ENCODE results near the gene MYADM. TPM values are rescaled to one million over a fixed set of nuclear protein-coding genes. Genes with fewer than 3 reads are reported as not detected.

The MYADM gene
- polyA plus RNA-seq, 1 of the 3 experiments (the other 2 are of a cell fraction), result 38.7 TPM

- no peak for TF ChIP-seq TAF1 (IDR thresholded peaks at IDR 0.05; ENCODE audit: borderline replicate concordance, low read depth, low read length)
- no peak for TF ChIP-seq CTCF (IDR thresholded peaks at IDR 0.05)
- no peak for TF ChIP-seq JUND (IDR thresholded peaks at IDR 0.05)
- no peak for TF ChIP-seq REST (IDR thresholded peaks at IDR 0.05; ENCODE audit: low read depth, low read length)
- TF ChIP-seq RCOR1 (IDR thresholded peaks at IDR 0.05; ENCODE audit: low read length), result no peak
- no peak for TF ChIP-seq RFX5 (IDR thresholded peaks at IDR 0.05; ENCODE audit: low read length)
- TF ChIP-seq USF2 (IDR thresholded peaks at IDR 0.05; ENCODE audit: borderline replicate concordance, low read depth, low read length), result no peak
- TF ChIP-seq PBX3 (IDR thresholded peaks at IDR 0.05), result no peak
- TF ChIP-seq TEAD4 (IDR thresholded peaks at IDR 0.05; ENCODE audit: borderline replicate concordance, insufficient read depth), result no peak
- no peak for TF ChIP-seq IRF3 (IDR thresholded peaks at IDR 0.05; ENCODE audit: low read depth, low read length)
- TF ChIP-seq RXRA (IDR thresholded peaks at IDR 0.05; ENCODE audit: borderline replicate concordance, low read depth), result no peak
- TF ChIP-seq NFIC (IDR thresholded peaks at IDR 0.05; ENCODE audit: borderline replicate concordance), result no peak
- no peak for TF ChIP-seq SIN3A (IDR thresholded peaks at IDR 0.05; ENCODE audit: borderline replicate concordance, low read depth, low read length)
- TF ChIP-seq SMC3 (IDR thresholded peaks at IDR 0.05; ENCODE audit: low read depth, low read length), result no peak
- no peak for TF ChIP-seq YY1 (IDR thresholded peaks at IDR 0.05; ENCODE audit: low read depth)
- no peak for TF ChIP-seq GABPA (IDR thresholded peaks at IDR 0.05; ENCODE audit: low read depth)
- no peak for TF ChIP-seq GATA2 (CRISPR knock-in tag; IDR thresholded peaks at IDR 0.05)
- WGBS (ENCODE audit: low lambda C conversion rate), result 34% methylated on average over 13 of the region's 13 CpGs
Measured at GRCh38 chr19:53818756-53819155, 48.9 kb upstream of the MYADM start.

More at GRCh38 chr19:53818756-53819155, 48.9 kb upstream of the MYADM start:
- Histone ChIP-seq H3K4me1 (ENCODE audit: control insufficient read depth in 1 of 2, insufficient read depth in 2 of 2, low read depth in 1 of 2, low read length in 1 of 2) (no peaks in the 10 kb centered on the region), H3K9me3 (no peaks in the 10 kb centered on the region), H4K20me1 (ENCODE audit: insufficient read depth) (no peaks in the 10 kb centered on the region), H3K27ac (ENCODE audit: low read depth in 2 of 2, low read length in 1 of 2) (no peak overlapping the region), H3K9ac (no peak overlapping the region), H3K4me2 (no peak overlapping the region), H2AFZ (ENCODE audit: low read depth) (no peak overlapping the region), H3F3A (replicated peaks; ENCODE audit: insufficient read depth) (no peaks in the 10 kb centered on the region), H3K4me3 (ENCODE audit: low read depth in 2 of 2, low read length in 1 of 2) (no peak overlapping the region), H3K36me3 (replicated peaks in 1 of 2; ENCODE audit: control insufficient read depth in 1 of 2, insufficient read depth in 2 of 2, low read length in 1 of 2) (no peaks in the 10 kb centered on the region), H3K27me3 (ENCODE audit: insufficient read depth) (peaks cover 11% of the 10 kb centered on the region; the same call in 1 of the 2 replicates), H3K79me2 (ENCODE audit: insufficient read depth) (no peaks in the 10 kb centered on the region), H3K9me2 (no peaks in the 10 kb centered on the region)
- no peak for DNase-seq
- CTCF ChIA-PET, result interaction anchor here (1.6 kb wide), 1 partner anchor 26 kb away, joined by 6 read pairs; no protein-coding TSS in a partner anchor
- POLR2A ChIA-PET, result no interaction called here

All from SK-N-SH (cell line).